DMS114 treated with DMSO at 0.1 percent for 48 hours (cell line): Measurements from ENCODE around the gene LRRC74B.
"Not testable (repeated sequence)": the region's sequence is repeated elsewhere in the genome, so short reads cannot be mapped to it uniquely, and the experiment has no call there.

Experiments
- DNase-seq: peaks from one replicate; lab custom pipeline; 2025; ENCODE audit not compliant: unreplicated experiment; lab: John Stamatoyannopoulos, UW

Gene LRRC74B

DNA sequence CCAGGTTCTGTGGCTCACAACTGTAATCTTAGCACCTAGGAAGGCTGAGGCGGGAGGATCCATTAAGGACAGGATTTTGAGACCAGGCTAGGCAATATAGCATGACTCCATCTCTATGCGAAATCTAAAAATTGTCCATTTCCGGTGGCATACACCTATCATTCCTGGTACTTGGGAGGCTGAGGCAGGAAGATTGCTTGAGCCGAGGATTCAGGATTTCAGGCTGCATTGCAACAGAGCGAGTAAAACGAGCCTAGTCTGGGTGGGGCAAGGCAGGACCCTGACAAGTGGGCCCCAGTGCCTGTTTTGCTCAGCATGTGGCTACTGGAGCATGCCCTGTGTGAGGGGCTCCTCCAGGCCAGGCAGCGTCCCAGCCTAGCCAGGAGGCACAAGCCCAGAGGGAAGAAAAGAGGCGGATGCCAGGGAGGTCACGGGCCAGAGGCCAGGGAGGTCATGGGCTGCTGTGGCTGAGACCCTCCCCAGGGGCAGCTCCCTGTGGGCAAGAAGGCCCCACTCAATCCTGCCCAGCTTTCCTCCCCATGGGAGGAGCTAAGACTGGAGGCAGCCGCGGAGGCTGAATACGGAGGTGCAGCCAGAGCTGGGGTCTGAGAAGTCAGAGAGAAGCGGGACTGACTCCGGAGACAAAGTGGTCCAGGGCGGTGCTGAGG, 8.4 kb downstream of the LRRC74B start:
- no peak for DNase-seq

DNA sequence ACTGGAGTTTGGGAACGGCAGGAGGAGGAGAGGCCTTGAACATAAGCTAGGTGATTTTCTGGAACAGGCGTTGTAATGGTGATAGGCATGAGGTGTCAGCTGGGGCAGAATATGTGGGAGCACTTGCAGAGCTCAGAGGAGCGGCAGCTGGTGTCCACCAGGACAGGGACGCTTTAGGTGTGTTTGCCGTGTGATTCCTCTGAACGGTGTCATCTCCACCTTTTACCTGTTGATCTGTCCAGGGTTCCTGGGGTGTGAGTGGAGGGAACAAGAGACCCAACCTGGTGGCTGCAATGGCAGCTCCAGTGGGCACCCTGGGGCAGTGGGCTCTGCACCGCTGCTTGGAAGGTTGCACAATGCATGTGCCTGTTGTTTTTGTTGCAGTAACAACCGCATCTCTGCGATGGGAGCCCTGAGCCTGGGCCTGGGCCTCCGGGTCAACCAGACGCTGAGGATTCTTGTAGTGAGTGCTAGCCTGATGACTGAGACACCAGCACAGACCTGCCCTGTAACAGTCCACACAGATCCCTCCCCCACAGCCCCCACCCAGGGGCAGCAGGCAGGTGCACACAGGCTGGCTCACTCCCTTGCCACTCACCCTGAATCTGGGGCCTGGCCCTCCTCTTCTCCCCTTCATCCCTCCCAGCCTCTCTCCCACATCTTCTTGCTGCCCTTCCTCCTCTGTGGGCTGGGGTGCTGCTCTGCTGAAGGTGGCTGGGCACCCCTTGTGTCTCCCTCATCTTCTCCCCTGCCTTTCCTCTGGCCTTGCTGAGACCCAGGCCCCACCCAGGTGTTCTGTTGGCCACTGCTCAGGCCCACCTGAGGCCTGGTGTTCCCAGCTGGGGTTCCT, 9.2 kb downstream of the LRRC74B start:
- no peak for DNase-seq

DNA sequence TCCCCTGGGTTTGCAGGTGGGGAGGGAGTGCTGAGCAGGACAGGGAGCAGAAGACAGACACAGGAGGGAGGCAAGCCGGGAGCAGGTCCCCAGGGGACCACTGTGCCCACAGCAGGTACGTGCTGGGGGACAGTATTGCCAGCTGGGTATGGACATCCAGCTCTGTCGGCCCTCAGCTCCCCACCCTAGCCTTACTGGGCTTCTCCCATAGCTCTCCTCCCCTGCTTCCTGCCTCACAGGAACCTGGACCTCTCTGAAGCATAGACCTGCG, 9.8 kb downstream of the LRRC74B start:
- DNase-seq = no peak

DNA sequence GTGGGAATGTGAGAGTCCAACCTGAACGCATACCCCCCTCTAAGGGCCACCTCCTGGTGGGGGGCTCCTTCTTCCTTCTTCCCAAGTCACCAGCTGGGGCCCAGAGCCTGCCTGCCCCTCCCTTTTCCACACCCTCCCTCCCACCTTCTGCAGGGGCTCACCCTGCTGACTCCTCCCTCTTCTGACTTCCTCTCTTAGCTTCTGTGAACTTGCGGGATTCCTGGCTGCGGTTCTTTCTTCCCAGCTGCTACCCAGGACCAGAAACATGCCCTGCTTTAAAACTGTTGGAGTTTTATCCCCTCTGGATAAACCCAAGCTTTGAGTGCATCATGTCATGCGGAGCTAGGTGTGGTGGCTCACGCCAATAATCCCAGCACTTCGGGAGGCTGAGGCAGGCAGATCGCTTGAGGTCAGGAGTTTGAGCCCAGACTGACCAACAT, 10.2 kb downstream of the LRRC74B start:
- no peak for DNase-seq

DNA sequence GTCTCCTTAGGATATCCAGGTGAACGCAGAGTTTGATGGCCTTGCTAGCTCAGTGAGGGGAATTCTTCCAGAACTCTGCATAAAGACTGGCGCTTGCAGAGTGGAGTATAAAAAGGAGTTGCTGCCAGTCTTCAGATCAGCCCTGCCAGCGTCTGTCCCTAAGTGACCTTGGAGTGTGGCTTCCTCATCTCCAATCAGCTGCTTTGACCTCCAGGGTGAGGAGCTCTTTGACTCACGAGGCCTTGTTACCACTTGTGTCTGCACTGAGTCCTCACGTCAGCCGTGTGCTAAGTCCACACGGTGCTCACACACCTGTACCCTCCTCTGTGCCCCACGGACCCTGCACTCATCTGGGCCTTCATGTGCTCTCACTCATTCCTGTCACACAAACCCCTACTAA, 14.6 kb downstream of the LRRC74B start:
- DNase-seq = not testable (repeated sequence)

DNA sequence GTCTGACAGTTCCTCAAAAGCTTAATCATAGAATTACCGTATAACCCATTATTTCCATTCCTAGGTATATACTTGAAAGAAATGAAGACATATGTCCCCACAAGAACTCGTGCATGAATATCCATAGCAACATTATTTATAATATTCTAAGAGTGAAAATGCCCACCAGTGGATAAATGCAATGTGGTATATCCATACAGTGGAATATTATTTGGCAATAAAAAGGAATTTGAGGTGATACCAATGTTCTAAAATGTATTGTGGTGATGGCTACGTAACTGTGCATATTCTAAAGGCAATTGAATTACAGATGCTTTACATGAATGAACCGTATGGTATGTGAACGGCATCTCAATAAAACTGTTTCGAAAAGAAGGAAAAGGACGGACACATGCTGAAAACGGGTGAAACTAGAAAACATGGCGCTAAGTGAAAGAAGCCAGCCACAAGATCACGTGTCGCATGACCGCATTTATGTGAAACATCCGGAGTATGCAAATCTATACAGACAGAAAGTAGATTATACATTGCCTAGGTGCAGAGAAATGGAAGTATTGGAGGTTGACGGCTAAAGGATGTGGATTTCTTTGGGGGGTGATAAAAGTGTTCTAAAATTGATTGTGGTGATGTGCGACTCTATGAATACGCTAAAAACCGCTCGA, 16.0 kb downstream of the LRRC74B start:
- not testable (repeated sequence) for DNase-seq

DNA sequence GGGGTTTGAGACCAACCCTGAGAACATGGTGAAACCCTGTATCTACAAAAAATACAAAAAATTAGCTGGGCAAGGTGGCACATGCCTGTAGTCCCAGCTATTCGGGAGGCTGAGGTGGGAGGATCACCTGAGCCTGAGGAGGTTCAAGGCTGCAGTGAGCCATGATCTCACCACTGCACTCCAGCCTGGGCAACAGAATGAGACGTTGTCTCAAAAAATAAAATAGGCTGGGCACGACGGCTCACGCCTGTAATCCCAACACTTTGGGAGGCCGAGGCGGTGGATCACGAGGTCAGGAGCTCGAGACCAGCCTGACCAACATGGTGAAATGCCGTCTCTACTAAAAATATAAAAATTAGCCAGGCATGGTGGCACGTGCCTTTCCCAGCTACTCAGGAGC, 18.7 kb downstream of the LRRC74B start:
- not testable (repeated sequence) for DNase-seq

DNA sequence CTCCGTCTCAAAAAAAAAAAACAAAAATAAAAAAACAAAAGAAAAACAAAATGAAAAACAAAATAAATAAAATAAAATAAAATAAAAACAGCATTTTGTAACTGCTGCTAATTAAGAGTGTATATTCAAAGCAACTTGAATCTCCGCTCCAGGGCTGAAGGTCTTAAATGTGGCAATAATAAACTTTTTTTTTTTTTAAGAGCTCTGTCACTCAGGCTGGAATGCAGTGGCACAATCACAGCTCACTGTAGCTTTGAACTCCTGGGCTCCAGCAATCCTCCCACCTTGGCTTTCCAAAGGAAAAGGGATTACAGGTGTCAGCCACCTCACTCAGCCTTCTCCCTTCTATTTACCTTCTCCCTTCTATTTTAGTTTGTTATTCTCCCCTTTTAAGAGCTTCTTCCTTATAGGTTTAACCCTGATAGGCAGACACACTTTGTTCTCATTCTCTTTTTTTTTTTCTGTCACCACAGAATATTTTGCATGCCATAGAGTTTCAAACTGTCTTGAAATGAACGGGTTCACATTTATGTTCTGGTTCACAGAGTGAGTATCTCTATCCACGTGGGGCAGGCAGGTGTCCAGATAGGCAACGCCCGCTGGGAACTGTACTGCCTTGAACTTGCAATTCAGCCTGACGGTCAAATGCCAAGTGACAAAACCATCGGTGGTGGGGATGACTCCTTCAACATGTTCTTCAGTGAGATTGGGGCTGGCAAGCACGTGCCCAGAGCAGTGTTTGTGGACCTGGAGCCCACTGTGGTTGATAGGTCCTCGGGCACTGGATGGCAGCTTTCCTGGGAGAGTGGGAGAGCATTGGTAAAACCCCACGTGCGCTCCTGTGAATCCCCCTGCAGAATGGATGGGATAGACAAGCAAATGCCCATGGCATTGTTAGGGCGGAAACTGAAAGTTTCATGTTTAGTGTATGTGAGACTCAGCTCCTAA, 19.4 kb downstream of the LRRC74B start:
- no peak for DNase-seq

DNA sequence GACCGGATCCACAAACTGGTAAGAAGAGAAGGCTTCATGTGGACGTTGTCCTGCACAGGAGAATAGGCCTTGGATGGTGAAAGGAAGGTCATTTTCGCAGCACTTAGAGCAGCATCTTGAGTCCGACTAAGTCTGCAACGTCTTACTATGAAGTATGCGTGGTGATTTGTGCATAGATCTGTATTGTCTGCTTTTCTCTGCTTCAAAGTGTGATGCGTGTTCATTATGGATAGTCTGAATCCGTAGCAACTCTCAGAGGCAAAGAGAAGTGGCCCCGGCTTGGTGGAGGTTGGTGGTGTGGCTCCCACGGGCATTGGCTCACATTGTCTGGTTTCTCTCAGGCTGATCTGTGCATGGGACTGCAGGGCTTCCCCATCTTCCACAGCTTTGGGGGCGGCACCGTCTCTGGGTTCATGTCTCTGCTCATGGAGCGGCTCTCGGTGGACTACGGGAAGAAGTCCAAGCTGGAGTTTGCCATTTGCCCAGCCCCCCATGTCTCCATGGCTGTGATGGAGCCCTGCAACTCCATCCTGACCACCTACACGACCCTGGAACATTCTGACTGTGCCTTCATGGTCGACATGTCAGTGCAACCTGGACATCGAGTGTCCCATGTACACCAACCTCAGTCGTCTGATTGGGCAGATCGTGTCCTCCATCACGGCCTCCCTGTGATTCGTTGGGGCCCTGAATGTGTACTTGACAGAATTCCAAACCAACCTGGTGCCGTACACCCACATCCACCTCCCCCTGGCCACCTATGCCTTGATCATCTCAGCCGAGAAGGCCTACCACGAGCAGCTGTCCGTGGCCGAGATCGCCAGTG, 21.5 kb downstream of the LRRC74B start:
- no peak for DNase-seq

DNA sequence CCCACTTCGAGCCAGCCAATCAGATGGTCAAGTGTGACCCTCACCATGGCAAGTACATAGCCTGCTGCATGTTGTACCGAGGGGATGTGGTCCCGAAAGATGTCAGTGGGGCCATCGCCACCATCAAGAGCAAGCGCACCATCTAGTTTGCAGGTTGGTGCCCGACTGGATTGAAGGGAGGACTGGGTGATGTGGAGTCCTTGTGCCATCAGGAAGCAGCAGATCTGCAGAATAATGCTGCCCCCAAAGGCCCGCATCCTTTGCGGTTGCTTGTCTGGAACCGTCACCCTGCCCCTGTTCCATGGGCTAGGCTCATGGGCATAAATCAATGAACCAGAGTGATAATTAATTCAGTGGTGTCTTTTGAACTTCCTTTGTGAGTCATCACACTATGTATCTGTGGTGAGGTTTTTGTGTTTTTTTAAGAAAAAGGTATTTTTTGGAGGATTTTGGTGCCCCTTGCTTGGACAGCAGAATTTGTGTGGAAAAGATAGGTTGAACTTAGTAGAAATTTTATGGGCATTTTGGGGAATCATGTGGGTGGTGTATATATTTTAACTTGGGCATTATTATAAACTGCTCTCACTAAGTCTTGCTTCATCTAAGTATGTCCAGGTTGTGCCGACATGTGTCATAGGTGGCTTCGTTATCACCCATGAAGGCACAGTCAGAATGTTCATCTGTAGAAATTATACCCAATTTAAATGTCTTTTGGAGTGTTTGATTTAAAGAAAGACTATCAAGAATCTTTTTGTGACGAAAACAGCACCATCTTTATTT, 22.3 kb downstream of the LRRC74B start:
- DNase-seq = no peak

DNA sequence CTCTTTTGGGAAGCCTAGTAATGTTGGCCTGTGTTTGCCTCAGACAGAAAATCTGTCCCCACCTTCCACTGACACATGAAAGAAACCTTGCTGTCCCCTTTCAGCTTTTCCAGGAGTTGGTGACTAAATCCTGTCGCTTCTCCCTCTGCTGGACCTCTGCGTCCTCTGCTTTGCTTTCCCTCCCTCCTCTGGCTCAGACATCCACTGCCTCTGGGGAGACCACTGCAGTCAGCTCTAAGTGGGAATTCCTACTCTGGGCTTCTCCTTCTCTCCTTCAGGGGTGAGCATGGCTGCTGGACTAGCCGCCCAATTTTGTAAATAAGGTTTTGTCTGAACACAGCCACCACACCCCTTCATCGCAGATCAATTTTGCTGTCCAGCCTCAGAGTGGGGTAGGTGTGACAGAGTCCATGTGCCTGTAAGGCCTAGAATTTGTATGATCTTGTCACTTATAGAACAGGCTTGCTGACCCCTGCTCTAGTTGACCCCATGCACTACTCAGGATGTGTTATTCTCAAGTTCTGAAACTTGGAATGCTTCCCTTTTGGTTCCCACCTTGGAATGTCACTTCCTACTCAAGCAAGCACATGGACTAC, 23.0 kb downstream of the LRRC74B start:
- peak; percentile 2 for DNase-seq

DNA sequence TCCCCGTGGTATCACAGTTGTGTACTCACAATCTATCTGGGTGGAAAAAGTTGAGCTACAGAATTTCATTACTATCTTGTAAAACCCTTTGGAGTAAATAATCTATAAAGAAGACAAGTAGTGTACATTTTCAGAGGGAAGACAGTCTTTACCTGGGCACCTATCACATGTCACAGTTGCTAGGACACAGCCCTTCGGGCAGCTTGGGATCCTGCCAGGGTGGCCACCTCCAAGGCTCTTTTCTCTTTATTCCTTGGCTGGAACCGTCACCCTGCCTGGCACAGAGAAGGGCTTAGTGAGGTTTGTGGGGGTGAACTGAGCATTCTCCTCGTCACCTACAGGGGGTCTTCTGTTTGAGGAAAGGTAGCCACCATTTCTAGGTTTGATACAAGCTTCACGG, 23.6 kb downstream of the LRRC74B start:
- DNase-seq = no peak

DNA sequence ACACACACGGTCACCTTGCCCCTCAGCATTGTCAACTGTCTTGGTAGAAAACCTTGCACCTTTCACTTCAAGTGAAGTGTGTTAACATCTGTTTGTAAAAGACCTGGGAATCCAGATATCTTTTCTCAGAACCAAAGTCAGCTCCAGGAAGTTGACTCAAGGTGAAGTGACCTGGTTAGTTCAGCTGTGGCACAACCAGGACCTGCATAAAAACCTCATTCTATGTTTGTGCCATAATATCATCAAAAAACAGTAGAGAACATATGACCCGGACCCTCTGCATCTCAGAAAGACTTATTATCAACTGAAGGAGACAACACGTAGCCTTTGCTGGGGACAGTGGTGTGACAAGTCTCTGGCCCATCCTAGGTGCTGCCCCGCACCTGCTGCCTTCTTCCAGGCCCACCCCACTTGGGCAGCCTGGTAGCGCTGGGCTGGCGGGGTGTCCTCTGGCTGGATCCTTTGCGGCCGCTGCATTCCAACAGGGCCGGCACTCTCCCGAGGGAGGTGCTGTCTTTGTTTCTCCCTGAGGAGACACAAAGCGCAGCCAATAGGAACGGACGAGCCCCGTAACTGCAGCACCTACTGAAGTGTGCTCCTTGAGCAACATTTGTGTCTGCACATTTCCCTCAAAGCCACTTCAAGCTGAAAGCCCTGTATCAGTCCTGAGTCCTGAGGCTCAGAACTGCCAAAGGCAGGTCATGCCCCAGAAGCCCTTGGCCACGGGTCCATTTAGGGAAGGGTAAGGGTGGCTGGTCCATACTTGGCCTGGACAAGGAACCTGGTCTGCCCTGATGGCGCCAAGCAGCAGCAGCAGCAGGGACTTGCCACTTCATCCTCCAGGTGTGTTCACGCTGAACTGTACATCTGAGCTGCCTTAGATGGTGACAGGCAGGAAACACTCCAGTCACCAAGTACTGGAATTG, 25.2 kb downstream of the LRRC74B start:
- no peak for DNase-seq

DNA sequence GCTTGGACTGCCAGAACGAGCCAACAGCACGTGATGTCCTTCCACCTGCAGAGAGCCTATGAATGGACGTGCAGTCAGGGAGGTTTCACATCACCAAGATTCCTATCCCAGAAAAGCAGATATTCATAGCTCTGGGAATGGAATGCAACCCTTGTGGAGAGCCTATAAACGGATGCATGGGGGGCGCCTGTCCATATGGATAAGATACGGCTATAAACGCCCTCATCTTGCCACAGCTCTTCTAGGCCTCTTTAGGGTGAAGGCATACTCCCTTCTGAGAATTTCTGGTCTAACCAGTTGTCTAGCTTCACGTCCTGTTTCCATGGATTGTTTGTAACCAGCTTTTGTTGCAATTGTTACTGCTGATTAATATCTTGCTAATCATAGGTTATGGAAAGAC, 26.1 kb downstream of the LRRC74B start:
- not testable (repeated sequence) for DNase-seq

DNA sequence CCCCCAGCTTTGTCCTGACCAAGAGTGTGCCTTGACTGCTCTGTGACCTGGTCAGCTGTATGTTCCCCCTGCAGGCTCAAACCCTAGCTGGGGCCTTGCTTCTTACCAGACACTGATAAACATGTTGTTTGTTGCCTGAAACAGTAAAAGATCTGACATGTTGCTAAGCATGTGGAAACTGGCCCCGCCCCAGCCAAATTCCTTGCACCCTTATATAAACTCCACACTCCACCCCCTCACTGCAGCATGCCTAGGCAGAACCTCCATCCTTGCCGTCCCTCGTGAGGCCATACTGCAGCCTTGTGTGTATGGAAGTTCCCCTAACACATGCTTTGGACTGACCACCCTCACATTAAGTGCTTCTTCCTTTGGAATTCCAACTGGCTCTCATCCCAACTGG, 27.3 kb downstream of the LRRC74B start:
- no peak for DNase-seq

DNA sequence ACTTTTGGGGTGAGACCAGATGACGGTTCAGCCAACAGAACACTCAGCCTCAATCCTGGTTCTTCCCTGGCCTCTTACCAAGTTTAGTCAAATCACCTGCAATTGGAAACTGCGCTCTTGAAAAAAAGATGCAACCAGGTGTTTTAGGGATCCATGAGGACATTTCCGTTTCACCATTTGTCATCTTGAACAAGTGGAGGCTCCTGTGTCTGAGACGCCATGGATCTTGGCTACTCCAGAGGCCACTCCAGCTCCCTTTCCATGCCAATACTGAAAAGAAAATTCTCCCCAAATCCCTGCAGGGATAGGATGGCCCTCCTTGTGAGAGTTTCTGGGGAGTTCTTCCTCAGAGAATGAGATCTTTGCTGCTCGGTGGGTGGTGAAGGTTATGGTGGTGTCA, 27.7 kb downstream of the LRRC74B start:
- no peak for DNase-seq

DNA sequence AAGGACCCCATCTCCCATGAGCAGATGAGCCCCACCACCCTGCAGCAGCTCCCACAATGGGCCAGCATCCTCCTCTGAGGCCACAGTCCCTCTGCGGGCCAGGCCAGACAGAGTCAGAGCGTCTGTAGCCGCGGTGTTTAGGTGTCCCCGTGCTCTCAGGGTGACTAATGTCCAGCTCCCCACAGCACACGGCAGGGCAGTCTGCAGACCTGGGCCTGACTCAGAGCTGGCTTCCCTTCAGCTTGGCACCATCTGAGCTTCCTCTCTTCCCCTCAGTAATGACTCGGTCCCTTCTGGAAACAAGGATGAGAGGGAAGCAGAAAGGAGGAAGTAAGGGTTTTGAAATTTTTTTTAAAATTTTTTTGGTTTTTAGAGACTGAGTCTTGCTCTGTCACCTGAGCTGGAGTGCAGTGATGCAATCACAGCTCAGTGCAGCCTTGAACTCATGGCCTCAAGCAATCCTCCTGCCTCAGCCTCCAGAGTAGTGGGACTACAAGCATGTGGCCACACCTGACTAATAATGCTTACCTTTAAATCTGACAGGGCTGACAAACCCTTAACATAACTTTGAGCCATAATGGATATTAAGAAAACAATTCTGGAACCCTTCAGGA, 28.5 kb downstream of the LRRC74B start:
- DNase-seq = no peak
